HUDEP-2 (cell line): ENCODE results near the gene CDKN2C.
"Not testable (repeated sequence)": the region's sequence is repeated elsewhere in the genome, so short reads cannot be mapped to it uniquely, and the experiment has no call there.

Experiments
- DNase-seq, 76 experiments: peaks; one replicate each; lab custom pipeline; 2025; ENCODE audit not compliant: unreplicated experiment in 76 of 76; lab: John Stamatoyannopoulos, UW

The CDKN2C gene

GRCh38 chr1:50978144-50978851 is 8.3 kb downstream of the CDKN2C start:
- peak in 64 of 76 experiments; percentile 18 to 80 (median 61) for DNase-seq

- DNase-seq, result peak in 48 of 76 experiments; percentile 12 to 77 (median 38)
These were observed 9.1 kb downstream of the CDKN2C start for GRCh38 chr1:50978852-50979781.

GRCh38 chr1:50979937-50980336 is 9.9 kb downstream of the CDKN2C start:
- DNase-seq, result peak in 3 of 76 experiments; percentile 12 to 41 (median 32)

DNA sequence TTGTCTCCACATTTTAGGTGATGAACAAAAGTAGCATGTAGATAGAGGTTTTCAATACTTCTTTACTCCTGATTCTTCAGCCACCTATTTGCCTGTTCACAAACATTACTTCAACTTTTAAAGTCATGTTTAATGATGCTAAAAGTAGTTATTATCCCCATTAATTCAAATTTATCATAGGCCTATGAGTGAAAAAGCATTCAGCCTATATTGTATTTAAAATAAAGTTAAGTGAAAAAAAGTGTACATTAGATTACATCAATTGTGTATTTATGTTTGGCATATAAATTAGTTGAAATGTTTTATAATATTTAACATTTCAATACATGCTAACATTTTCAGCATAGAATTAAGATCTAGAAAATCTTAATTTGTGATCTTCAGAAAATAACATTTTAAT is 10.5 kb downstream of the CDKN2C start:
- DNase-seq, result peak in 2 of 76 experiments; percentile 20 to 49

DNA sequence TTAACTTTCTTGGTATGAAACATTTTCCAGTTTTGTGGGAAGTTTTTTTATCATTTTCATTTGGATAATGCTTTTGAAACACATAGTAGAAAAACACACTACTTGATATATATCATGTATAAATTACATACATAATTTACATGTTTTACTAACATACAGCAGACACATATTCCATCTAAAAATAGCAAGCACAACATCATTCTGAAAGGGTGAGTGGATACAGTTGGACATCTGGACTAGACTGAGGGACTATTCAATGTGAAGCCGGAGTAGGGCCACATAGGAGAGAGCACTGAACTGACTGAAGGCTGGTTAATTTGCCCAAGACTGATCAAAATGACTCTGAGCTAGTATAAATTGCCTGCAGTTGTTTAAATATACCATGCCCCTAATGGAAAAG is 11.7 kb downstream of the CDKN2C start:
- peak in 26 of 76 experiments; percentile 5 to 56 (median 28) for DNase-seq

GRCh38 chr1:50982611-50983010 is 12.6 kb downstream of the CDKN2C start:
- no peak for DNase-seq

GRCh38 chr1:50983219-50983802 is 13.3 kb downstream of the CDKN2C start:
- no peak for DNase-seq

DNA sequence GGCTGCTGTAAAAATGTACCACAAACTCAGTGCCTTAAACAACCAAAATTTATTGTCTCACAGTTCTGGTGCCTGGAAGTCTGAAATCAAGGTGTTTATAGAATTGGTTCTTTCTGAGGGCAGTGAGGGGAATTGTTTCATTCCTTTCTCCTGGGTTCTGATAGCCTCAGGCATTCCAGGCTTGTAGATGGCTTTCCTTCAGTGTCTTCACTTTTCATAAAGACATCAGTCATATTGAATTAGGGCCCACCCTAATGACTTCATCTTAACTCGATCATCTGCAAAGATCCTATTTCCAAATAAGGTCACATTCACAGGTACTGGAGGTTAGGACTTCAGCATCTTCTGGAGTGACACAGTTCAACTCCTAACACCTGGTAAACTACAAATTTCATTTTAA is 15.0 kb downstream of the CDKN2C start:
- no peak for DNase-seq

DNA sequence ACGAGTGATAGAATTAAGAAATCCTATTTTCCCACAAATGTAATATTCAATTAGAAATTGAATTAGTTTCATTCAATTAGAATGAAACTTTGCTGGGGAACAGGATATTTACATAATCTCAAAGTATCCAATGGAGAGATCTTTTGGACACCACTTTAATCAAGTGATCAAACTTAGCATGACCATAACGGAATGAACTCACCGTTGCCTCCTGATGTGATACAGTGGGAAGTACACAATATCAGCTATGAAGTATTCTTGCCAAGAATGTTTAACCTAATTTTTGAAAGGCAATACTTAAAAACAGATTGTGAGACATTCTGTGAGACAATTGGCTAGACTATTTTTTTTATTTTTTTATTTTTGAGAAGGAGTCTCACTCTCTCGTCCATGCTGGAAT is 16.6 kb downstream of the CDKN2C start:
- DNase-seq, result peak in 4 of 76 experiments; percentile 10 to 11 (median 10)

GRCh38 chr1:50989694-50990093 is 19.6 kb downstream of the CDKN2C start:
- DNase-seq, result no peak

GRCh38 chr1:50992532-50993318 is 22.7 kb downstream of the CDKN2C start:
- no peak for DNase-seq

GRCh38 chr1:50993645-50994044 is 23.6 kb downstream of the CDKN2C start:
- no peak for DNase-seq

DNA sequence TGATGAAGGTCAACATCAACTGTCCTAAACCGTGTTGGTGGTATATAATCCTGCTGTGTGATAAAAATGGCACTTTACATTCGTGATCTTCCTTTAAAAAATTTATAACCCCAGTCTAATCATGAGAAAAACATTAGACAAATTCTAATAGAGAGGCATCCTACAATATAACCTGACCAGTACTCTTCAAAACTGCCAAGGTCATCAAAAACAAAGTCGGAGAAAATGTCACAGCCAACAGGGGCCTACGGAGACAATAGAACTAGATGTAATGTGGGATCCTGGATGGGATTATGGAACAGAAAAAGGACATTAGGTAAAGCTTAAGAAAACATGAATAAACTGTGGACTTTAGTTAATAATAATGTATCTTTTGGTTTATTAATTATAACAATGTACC is 25.0 kb downstream of the CDKN2C start:
- DNase-seq, result no peak

DNA sequence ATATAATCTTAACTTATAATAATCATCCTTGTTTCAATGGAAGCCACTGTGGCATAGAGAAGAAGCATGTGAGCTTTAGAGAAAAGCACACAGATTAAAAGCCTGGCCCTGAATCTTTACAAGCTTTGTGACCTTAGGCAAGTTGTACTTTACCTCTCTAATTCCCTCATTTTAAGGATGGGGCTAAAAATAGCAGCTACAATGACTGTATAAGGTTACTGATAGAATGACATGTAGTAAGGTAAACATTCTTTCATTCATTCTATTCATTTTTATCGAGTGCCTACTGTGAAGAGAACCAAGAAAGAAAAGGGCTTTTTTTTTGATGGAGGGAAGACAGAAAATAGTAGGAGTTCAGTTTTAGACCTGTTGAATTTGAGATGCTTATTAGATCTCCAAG is 25.6 kb downstream of the CDKN2C start:
- no peak for DNase-seq

GRCh38 chr1:50996083-50996482 is 26.0 kb downstream of the CDKN2C start:
- no peak for DNase-seq

DNA sequence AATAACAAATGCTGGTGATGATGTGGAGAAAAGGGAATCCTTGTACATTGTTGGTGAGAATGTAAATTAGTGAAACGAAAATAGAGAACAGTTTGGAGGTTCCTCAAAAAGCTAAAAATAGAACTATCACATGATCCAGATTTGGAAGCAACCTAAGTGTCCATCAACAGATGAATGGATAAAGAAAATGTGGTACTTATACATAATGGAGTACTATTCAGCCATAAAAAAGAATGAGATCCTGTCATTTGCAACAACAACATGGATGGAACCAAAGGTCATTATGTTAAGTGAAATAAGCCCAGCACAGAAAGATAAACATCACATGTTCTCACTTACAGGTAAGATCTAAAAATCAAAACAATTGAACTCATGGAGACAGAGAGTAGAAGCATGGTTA is 29.3 kb downstream of the CDKN2C start:
- not testable (repeated sequence) for DNase-seq

- DNase-seq, result no peak
These were observed 30.1 kb downstream of the CDKN2C start for GRCh38 chr1:51000160-51000559.

DNA sequence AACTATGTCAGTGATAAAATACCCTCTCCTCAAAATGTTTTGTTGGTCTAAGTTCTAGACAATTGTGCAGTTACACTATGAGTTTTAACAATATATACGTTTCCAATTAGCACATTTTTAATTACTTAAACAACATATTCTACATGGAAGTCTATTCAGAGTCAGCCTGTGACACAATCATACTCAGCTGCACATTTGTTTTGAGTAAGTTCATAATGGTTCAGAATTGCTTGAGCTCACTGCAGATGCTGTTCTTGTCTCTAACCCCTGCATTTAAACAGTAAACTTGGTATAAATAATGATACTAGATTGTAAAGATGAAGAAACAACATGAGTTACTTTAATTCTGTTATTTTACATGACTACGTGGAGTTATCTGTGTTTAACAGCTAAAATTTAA is 30.6 kb downstream of the CDKN2C start:
- DNase-seq, result no peak

GRCh38 chr1:51002516-51002915 is 32.5 kb downstream of the CDKN2C start:
- peak in 6 of 76 experiments; percentile 12 to 46 (median 26) for DNase-seq

- not testable (repeated sequence) for DNase-seq
These were observed 35.5 kb downstream of the CDKN2C start for GRCh38 chr1:51005549-51005948.
